Measurements from ENCODE around the gene TMEM238L.

TMEM238L gene

GRCh38 chr17:10777890-10778289 is 26.0 kb downstream of the TMEM238L start:
- no peak for TF ChIP-seq CTCF (IDR thresholded peaks at IDR 0.05; ENCODE audit: insufficient read depth, low read length, poor library complexity, severe bottlenecking)
- H3K27me3 ChIP-seq (replicated peaks; ENCODE audit: control insufficient read depth, insufficient read depth, low read length) = no peaks in the 10 kb centered on the region
- no peak for DNase-seq (ENCODE audit: extremely low read depth, insufficient read length)
- H3K4me3 ChIP-seq (replicated peaks; ENCODE audit: low read depth, low read length) = no peak overlapping the region
- H3K36me3 ChIP-seq (ENCODE audit: control insufficient read depth, insufficient read depth, low read length) = no peaks in the 10 kb centered on the region

- Histone ChIP-seq H3K27me3 (replicated peaks; ENCODE audit: control insufficient read depth, insufficient read depth, low read length) (no peaks in the 10 kb centered on the region), H3K36me3 (ENCODE audit: control insufficient read depth, insufficient read depth, low read length) (no peaks in the 10 kb centered on the region), H3K4me3 (replicated peaks; ENCODE audit: low read depth, low read length) (no peak overlapping the region)
- DNase-seq (ENCODE audit: extremely low read depth, insufficient read length) = no peak
- TF ChIP-seq CTCF (IDR thresholded peaks at IDR 0.05; ENCODE audit: insufficient read depth, low read length, poor library complexity, severe bottlenecking) = no peak
Measured at GRCh38 chr17:10777131-10777807, 26.6 kb downstream of the TMEM238L start.

GRCh38 chr17:10776381-10776780 is 27.5 kb downstream of the TMEM238L start:
- DNase-seq (ENCODE audit: extremely low read depth, insufficient read length) = no peak
- no peak overlapping the region for H3K4me3 ChIP-seq (replicated peaks; ENCODE audit: low read depth, low read length)
- no peak for TF ChIP-seq CTCF (IDR thresholded peaks at IDR 0.05; ENCODE audit: insufficient read depth, low read length, poor library complexity, severe bottlenecking)
- H3K27me3 ChIP-seq (replicated peaks; ENCODE audit: control insufficient read depth, insufficient read depth, low read length) = no peaks in the 10 kb centered on the region
- H3K36me3 ChIP-seq (ENCODE audit: control insufficient read depth, insufficient read depth, low read length) = no peaks in the 10 kb centered on the region

- H3K27me3 ChIP-seq (replicated peaks; ENCODE audit: control insufficient read depth, insufficient read depth, low read length) = no peaks in the 10 kb centered on the region
- TF ChIP-seq CTCF (IDR thresholded peaks at IDR 0.05; ENCODE audit: insufficient read depth, low read length, poor library complexity, severe bottlenecking) = no peak
- no peaks in the 10 kb centered on the region for H3K36me3 ChIP-seq (ENCODE audit: control insufficient read depth, insufficient read depth, low read length)
- H3K4me3 ChIP-seq (replicated peaks; ENCODE audit: low read depth, low read length) = no peak overlapping the region
- no peak for DNase-seq (ENCODE audit: extremely low read depth, insufficient read length)
Measured at GRCh38 chr17:10775740-10776356, 28.1 kb downstream of the TMEM238L start.

- no peak for TF ChIP-seq CTCF (IDR thresholded peaks at IDR 0.05; ENCODE audit: insufficient read depth, low read length, poor library complexity, severe bottlenecking)
- no peaks in the 10 kb centered on the region for H3K36me3 ChIP-seq (ENCODE audit: control insufficient read depth, insufficient read depth, low read length)
- no peak overlapping the region for H3K4me3 ChIP-seq (replicated peaks; ENCODE audit: low read depth, low read length)
- no peaks in the 10 kb centered on the region for H3K27me3 ChIP-seq (replicated peaks; ENCODE audit: control insufficient read depth, insufficient read depth, low read length)
- DNase-seq (ENCODE audit: extremely low read depth, insufficient read length) = no peak
Measured at GRCh38 chr17:10775058-10775457, 28.8 kb downstream of the TMEM238L start.
